HEK293T (cell line): ENCODE measurements around the gene LUC7L.
"Not testable (repeated sequence)": the region's sequence is repeated elsewhere in the genome, so short reads cannot be mapped to it uniquely, and the experiment has no call there.

ENCODE experiments used
- CTCF ChIA-PET: fragments of 350-600 bp; formaldehyde crosslinking; extraction: SDS; loops from one replicate; lab custom pipeline; 2021; ENCODE audit warnings: antibody characterized with exemption, inconsistent platforms; lab: Yijun Ruan, JAX
- POLR2A ChIA-PET: fragments of 350-600 bp; formaldehyde crosslinking; extraction: SDS; loops from one replicate; lab custom pipeline; 2020; ENCODE audit warnings: antibody characterized with exemption, inconsistent platforms; lab: Yijun Ruan, JAX
- DNase-seq: peaks from one replicate; pipeline ENCODE4 v3.0.0; 2012; ENCODE audit warnings: mixed read lengths; ENCODE audit errors: extremely low spot score
- ARNT ChIP-seq: fragments of 450-650 bp; IDR thresholded peaks from 2 replicates; pipeline ENCODE4 v1.6.1; 2017; ENCODE audit warnings: mild to moderate bottlenecking
- BHLHE40 ChIP-seq: fragments of 450-650 bp; IDR thresholded peaks from 2 replicates; pipeline ENCODE4 v1.6.1; 2016; ENCODE audit warnings: mild to moderate bottlenecking, moderate library complexity, borderline replicate concordance
- CTBP1 ChIP-seq: fragments of 450-650 bp; IDR thresholded peaks from 2 replicates; pipeline ENCODE4 v1.6.1; 2016; ENCODE audit warnings: borderline replicate concordance
- ELF4 ChIP-seq: fragments of 450-650 bp; IDR thresholded peaks from 2 replicates; pipeline ENCODE4 v1.6.1; 2017; ENCODE audit warnings: antibody characterized with exemption
- FOXA1 ChIP-seq: fragments of 450-650 bp; IDR thresholded peaks from 2 replicates; pipeline ENCODE4 v1.6.1; 2016; ENCODE audit warnings: mild to moderate bottlenecking
- FOXK2 ChIP-seq: fragments of 450-650 bp; IDR thresholded peaks from 2 replicates; pipeline ENCODE4 v1.6.1; 2016; ENCODE audit warnings: mild to moderate bottlenecking
- FOXM1 ChIP-seq: fragments of 450-650 bp; IDR thresholded peaks from 2 replicates; pipeline ENCODE4 v1.6.1; 2017; ENCODE audit warnings: mild to moderate bottlenecking, borderline replicate concordance
- HDGF ChIP-seq: fragments of 450-650 bp; IDR thresholded peaks from 2 replicates; pipeline ENCODE4 v1.6.1; 2017; ENCODE audit warnings: antibody characterized with exemption, borderline replicate concordance
- L3MBTL2 ChIP-seq: fragments of 450-650 bp; conservative IDR thresholded peaks from 2 replicates; pipeline ENCODE4 v1.6.1; 2016; ENCODE audit warnings: mild to moderate bottlenecking
- LEF1 ChIP-seq: fragments of 450-650 bp; IDR thresholded peaks from 2 replicates; pipeline ENCODE4 v1.6.1; 2017; ENCODE audit warnings: mild to moderate bottlenecking, borderline replicate concordance
- NFRKB ChIP-seq: fragments of 450-650 bp; IDR thresholded peaks from 2 replicates; pipeline ENCODE4 v1.6.1; 2016; ENCODE audit warnings: mild to moderate bottlenecking, moderate library complexity
- PKNOX1 ChIP-seq: fragments of 450-650 bp; IDR thresholded peaks from 2 replicates; pipeline ENCODE4 v1.6.1; 2016
- SP1 ChIP-seq: fragments of 450-650 bp; IDR thresholded peaks from 2 replicates; pipeline ENCODE4 v1.6.1; 2017
- SUZ12 ChIP-seq: fragments of 450-650 bp; IDR thresholded peaks from 2 replicates; pipeline ENCODE4 v1.6.1; 2016; ENCODE audit warnings: mild to moderate bottlenecking
- TARDBP ChIP-seq: fragments of 450-650 bp; IDR thresholded peaks from 2 replicates; pipeline ENCODE4 v1.6.1; 2016
- ZNF384 ChIP-seq: fragments of 450-650 bp; IDR thresholded peaks from 2 replicates; pipeline ENCODE4 v1.6.1; 2016

The LUC7L gene

GRCh38 chr16:162271-162991 is 66.8 kb downstream of the LUC7L start:
- no peak for TF ChIP-seq CTBP1
- TF ChIP-seq ARNT: no peak
- no peak for TF ChIP-seq L3MBTL2
- TF ChIP-seq ZNF384: no peak
- TF ChIP-seq FOXK2: no peak
- TF ChIP-seq PKNOX1: no peak
- no peak for TF ChIP-seq BHLHE40
- TF ChIP-seq ELF4: no peak
- ChIA-PET CTCF (interaction anchor here (0.6 kb wide), 1 partner anchor 47 kb away, joined by 3 read pairs; no protein-coding TSS in a partner anchor), POLR2A (no interaction called here)
- DNase-seq: no peak

GRCh38 chr16:160691-161190 is 68.5 kb downstream of the LUC7L start:
- CTCF ChIA-PET: no interaction called here
- TF ChIP-seq L3MBTL2: no peak
- no peak for TF ChIP-seq BHLHE40
- no peak for TF ChIP-seq SP1
- TF ChIP-seq PKNOX1: no peak
- TF ChIP-seq ARNT: no peak
- no peak for TF ChIP-seq LEF1
- TF ChIP-seq SUZ12: no peak
- no peak for TF ChIP-seq ELF4
- no peak for TF ChIP-seq FOXA1
- no peak for TF ChIP-seq TARDBP
- TF ChIP-seq ZNF384: no peak
- TF ChIP-seq NFRKB: no peak
- POLR2A ChIA-PET: interaction anchor here (1.1 kb wide), 1 partner anchor 10 kb away, joined by 5 read pairs; no protein-coding TSS in a partner anchor
- DNase-seq: no peak

GRCh38 chr16:160242-160641 is 69.0 kb downstream of the LUC7L start:
- CTCF ChIA-PET, DNase-seq, POLR2A ChIA-PET: not testable (repeated sequence)

GRCh38 chr16:159136-159849 is 70.0 kb downstream of the LUC7L start:
- ChIA-PET CTCF (interaction anchor here (0.6 kb wide), 1 partner anchor 52 kb away, joined by 4 read pairs; no protein-coding TSS in a partner anchor), POLR2A (interaction anchor here (1.2 kb wide), 1 partner anchor 12 kb away, joined by 3 read pairs; no protein-coding TSS in a partner anchor)
- TF ChIP-seq CTBP1 (no peak), FOXK2 (no peak), PKNOX1 (no peak), ZNF384 (no peak), ELF4 (no peak), SUZ12 (no peak), L3MBTL2 (no peak), SP1 (no peak), NFRKB (no peak), FOXM1 (no peak), TARDBP (no peak), BHLHE40 (no peak), ARNT (no peak), HDGF (no peak), LEF1 (no peak), FOXA1 (no peak)
- no peak for DNase-seq

- CTCF ChIA-PET: interaction anchor here (1.2 kb wide), 1 partner anchor 23 kb away, joined by 4 read pairs; no protein-coding TSS in a partner anchor
- POLR2A ChIA-PET: no interaction called here
- no peak for DNase-seq
- no peak for TF ChIP-seq SUZ12
- TF ChIP-seq FOXK2: no peak
- no peak for TF ChIP-seq HDGF
- no peak for TF ChIP-seq ZNF384
- TF ChIP-seq FOXA1: no peak
- TF ChIP-seq TARDBP: no peak
- no peak for TF ChIP-seq FOXM1
- no peak for TF ChIP-seq NFRKB
- no peak for TF ChIP-seq CTBP1
- no peak for TF ChIP-seq ELF4
These were observed 74.2 kb downstream of the LUC7L start for GRCh38 chr16:155031-155398.
